Frontal cortex (tissue), 4 donors: ENCODE results near the gene LAPTM5. TPM values are rescaled to one million over a fixed set of nuclear protein-coding genes. Genes with fewer than 3 reads are reported as not detected.

Experiments
- DNase-seq, 2 donors: peaks; one replicate each; pipeline ENCODE4 v3.0.0; 2012; ENCODE audit warnings: low spot score in 2 of 2
- FAIRE-seq: peaks from 2 replicates; lab custom pipeline; 2012; peaks lifted over from hg19 to GRCh38; lab: Jason Lieb, UNC
- total RNA-seq: library from RNA; depleted of rRNA; stranded (reverse); fragments of >200 nt; gene quantifications from one replicate; pipeline ENCODE4 v1.2.3, GENCODE V29; 2014
- donor health status: control.
- donor health status: control.
- donor health status: control.

LAPTM5 gene
- total RNA-seq, 1 donor from 2014 or later = 3.7 TPM

DNA sequence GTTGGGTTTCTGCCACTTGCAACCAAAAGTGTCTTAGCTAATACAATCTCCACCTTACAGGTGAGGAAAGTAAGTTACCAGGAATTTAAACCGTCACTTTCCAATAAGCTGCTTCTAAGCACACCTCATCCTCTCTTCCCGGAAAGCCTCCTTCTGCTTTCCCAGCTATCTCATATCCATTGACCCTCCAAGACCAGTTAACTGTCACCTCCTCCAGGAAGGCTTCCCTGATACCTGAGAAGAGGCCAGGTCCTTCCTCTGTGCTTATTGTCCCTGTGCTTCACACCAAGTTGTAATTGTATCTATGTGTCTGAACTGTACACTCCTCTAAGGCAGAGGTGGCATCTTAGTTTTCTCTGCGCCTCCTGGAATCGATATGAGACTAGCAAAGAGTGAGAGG, 23.0 kb downstream of the LAPTM5 start:
- FAIRE-seq = no peak

DNA sequence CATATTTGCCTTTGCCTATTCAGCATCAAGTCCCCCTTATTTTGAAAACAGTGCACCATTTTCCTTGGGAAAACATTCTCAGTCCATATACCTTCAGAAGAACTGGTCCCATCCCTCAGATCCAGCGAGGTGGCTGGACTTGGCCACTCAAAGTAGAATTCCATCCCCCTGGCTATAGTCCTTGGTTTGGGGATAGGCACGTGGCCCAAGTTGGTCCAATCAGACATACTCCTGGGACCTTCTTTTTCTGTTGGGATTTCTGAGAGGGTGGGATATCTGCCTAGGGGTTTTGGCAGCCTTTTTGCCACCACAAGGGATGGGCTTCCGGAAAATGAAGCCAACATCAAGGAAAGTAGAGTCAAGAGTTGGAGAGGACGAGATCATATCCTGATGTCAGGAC, 23.5 kb downstream of the LAPTM5 start:
- DNase-seq (no peak), FAIRE-seq (no peak)

More for the DNA sequence above, 23.0 kb downstream of the LAPTM5 start:
- DNase-seq = no peak

DNA sequence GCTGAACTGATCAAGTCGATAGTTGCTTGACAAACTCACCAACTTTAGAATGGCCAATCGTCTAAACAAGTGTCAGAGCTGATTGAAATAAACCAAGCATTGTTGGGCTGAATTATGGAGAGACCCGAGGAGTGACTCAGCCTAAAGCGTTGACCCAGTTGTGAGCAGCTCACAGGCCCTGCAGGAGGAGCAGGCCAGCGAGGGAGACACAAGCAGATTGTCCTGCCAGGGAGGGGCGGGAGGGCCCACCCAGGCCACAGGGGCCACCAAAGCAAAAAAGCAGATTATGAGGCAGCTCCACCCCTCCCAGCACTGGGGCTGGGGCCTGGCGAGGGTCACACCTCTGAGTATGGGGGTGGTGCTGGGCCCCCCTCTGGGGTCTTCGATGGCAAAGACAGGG, 24.1 kb downstream of the LAPTM5 start:
- DNase-seq (peak in 1 of 2 donors; percentile 54), FAIRE-seq (no peak)

DNA sequence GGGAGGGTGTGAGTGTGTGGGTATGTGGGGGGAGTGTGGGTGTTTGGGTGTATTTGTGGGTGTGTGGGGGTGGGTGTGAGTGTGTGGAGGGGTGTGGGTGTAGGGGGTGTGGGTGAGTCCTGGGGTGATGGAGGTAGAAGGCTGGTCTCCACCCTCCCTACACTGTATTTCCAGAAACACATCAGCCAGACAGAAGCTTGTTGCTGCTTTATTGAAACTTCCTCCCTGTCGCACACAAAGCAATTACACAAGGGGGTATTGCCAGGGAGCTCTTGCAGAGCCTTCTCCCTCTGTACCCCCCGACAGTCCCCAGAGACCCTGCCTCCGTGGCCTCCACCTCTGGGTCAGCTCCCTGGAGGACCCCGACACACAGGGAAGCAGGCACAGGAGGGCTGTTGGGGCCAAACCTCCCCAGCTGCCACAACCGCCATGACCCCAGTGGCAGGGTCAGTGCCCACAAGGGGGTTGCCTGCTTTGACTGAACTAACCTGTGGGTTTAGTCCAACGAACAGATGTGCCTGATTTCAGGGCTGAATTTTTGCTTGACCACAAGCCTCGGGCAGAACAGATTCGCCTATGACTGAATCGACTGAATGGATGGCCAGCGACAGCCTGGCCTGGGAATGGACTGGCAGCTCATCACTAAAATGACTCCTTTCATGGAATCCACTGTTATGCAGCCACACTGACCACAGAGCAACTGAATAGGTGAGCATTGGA, 25.1 kb downstream of the LAPTM5 start:
- DNase-seq (peak in 1 of 2 donors; percentile 48), FAIRE-seq (no peak)

DNA sequence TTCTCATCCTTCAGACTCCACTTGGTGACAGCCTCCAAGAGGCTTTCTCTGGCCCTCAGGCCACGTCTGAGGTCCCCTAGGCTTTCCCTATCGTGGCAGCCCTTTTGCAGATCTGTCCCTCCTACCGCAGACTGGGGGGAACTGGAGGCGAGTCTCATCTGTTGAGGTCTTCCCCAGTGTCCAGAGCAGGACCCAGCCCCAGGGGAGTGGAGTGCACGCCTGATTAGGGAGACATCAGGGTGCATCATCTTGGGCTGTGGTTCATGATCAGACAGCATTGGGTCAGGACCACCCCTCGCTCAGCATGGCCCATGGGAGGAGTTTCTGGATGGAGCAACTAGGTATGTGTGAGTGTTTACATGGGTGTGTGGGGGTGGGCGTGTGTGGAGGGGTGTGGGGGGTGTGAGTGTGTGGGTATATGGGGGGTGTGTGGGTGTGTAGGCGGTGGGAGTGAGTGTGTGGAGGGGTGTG, 25.7 kb downstream of the LAPTM5 start:
- FAIRE-seq (no peak), DNase-seq (no peak)

DNA sequence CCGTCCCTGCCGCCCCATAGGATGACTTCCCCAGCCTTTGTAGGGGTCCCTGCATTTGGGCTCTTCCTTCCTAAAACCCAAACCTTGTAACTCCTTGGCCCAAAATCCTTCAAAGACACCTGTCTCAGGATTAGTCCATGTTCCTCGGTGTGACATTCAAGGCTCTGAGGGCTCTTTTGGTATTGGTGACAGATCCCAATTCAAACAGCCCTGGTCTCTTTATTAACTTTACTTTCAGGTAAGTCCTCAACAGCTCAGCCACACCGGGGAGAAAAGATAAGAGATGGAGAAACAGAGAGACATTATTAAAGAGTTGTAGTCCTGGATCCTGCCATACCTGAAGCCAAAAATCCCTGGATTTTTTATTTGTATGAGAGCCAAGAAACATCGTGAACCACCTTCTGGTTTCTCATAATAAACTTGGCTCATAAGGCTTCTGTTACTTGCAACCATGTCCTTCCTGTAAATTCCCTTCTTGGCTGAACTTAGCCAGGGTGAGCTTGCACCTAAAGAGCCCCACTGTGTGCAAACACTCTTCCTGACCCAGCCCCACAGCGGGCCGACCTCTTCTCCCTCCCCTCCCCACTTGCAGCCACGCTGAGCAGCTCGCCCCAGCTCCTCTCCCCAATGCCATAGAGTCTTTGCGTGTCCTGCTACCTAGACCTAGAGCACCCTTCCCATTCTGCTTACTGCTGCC, 26.3 kb downstream of the LAPTM5 start:
- no peak for FAIRE-seq
- DNase-seq = no peak

DNA sequence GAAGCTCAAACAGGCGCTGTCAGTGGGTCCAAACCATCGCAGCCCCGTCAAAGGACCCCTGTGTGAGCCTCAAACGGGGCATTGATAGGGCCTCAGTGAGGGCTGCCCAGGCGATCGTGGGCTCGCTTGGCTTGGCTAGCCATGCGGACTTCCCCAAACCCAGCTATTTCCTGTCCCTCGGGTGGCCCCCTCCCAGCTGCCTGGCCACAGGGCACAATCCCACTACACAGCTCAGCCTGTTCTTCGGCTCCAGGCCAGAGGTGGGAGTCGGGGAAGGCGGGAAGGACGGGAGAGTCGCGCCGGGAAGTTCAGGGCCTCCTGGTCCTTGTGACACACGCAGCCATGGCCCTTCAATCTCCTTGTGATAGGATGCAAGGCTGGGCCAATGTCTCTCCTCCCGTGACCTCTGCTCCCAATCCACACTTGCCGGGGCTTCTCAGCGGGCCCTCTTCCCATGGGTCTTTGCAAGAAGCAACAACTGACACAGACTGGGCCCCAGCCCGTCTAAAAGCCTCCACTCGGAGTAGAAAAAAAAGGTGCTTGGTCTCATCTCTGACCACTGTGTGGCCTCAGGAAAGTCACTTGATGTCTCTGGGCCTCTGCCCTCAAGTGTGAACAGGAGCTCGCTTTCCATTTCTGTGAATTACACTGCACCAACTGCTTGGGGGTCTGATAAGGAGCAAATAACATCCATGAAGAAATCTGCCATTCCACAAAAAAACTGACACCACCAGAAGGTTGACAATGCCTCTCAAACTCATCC, 27.0 kb downstream of the LAPTM5 start:
- DNase-seq (no peak), FAIRE-seq (no peak)

DNA sequence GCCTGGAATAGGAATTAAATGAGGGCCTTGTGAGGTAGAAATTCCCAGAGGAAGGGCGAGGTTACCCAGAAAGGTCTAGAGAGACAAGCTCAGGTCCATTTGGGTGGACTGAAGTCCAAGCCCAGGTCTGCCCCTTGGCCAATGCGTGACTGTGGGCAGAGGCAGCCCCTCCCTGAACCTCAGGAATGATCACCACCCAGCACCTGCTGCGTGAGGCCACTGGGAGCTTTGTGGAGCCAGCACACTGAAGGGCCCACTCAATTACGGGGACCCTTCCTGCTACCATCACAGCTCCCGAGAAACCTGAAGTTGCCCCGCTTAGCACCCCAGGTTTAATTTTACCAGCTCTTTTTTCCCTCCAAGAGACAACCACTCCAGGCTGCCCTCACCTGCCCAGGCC, 27.7 kb downstream of the LAPTM5 start:
- no peak for FAIRE-seq
- no peak for DNase-seq

DNA sequence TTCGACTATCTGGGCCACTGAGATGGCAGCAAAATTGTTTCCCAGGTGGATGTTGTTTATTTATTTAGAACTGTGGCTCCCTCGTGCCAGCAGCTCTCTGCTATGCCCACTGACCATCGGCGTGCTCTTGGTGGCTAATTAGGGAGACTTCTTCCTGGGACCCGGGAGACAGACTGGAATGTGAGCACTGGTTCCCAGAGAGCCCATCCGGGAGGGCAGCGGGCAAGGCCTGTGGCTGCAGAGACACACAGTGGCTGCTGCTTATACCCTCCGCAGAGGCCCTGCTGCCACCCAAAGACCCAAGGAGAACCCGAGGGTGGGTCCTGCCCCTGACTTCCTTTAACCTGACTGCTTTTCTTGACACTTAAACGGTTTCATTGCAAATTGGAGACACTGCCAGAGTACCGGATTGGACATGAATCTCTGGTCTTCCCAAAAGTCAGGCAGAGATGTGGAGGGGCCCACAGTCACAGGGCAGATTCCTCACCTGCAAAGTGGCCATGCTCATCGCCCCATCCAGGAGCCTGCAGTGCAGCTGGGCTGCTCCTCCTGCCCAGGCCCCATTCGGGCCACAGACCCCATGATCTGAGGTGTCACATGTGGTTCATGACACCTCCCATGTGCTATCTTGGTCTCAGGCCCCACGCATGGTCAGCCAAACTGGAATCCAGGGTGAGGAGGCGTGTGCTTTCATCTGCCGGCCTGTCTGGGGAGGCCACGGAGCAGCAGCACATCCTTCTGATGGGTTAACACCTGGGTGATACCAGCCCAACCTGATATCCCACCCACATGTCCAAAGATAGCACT, 28.5 kb downstream of the LAPTM5 start:
- no peak for DNase-seq
- no peak for FAIRE-seq

DNA sequence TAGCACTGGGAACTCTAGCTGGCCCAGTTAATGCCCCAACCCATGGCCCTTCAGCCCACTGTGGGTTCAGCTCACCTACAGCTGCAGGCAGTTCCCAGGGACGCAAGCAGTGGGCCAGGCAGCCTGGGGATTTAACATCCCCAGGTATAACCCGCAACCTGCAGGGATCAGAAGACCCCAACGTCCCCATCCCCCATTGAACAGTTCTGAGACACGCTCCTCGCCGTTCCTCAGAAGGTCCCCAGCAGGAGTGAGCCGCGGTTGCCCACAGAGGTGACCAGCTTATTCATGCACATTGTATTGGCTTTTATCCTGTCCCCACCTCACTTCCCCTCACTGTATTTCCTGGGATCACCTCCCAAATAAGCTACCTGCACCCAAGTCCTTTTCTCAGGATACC, 29.2 kb downstream of the LAPTM5 start:
- FAIRE-seq (no peak), DNase-seq (no peak)

DNA sequence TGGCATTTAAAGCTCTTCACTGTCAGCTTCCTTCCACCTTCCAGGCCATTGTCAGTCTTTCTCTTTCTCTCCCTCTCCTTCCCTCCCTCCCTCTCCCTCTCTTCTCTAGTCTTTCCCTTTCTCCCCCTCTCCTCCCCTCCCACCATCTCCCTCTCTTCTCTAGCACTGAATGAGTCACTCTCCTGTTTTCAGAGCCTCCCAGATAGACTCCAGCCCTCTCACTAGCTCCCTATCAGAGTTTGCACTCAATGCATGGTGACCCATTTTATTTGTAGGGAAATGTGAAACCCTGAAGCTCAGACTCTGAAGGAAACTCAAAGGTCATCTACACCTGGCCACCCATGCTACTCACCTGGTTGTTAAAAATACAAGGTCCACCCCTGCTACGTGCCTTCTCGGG, 29.8 kb downstream of the LAPTM5 start:
- no peak for DNase-seq
- no peak for FAIRE-seq

DNA sequence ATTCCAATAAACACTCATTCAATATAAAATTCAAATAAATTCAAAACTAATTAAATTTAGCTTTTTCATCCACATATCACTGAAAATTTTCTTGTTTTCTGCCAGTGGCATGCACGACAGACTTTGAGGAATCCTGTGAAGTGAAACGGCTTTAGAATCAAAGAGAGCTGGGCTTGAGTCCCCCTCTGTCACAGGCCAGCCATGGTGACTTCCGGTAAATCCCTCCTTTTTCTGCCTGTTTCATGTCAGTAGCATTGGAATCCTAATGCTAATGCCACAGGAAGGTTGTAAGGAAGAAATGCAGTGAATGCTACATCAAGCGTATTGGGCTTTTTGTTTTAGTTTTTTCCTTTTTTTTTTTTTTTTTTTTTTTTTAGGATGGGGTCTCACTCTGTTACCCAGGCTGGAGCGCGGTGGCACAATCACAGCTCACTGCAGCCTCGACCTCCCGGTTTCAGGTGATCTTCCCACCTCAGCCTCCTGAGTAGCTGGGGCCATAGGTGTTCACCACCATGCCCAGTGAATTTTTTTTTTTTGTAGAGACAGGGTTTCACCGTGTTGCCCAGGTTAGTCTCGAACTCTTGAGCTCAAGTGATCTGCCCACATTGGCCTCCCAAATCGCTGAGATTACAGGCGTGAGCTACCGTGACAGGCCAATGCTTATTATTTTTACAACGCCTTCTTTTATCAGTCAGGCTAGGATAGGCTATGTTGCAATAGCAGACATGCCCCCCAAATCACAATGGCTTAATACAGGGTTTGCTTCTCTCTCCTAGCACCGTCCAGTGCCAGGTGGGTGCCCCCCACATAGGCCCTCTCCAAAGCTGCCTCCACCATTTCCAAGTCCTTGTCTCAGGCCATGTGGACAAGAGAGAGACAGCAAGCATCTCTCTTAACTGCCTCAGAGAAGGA, 30.5 kb downstream of the LAPTM5 start:
- DNase-seq (no peak), FAIRE-seq (no peak)

DNA sequence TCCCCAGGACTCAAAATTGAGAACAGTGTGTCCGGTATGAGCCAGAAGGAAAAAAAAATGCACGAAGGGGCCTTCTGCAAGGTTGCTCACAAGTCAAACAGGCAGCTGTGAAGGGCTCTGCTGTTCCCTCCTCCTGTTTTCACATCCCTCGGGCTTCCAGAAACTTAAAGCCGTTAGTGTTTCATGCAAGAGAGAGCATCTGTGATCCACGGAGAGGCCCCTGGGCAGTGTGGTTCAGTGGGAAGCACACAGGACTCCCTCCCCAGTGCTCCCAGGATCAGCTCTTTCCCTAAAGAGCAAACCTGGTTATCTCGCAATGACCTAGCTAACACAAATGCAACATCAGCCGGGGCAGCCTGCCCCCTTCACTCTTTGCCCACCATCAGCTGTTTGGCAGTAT, 31.3 kb downstream of the LAPTM5 start:
- FAIRE-seq = no peak
- no peak for DNase-seq

DNA sequence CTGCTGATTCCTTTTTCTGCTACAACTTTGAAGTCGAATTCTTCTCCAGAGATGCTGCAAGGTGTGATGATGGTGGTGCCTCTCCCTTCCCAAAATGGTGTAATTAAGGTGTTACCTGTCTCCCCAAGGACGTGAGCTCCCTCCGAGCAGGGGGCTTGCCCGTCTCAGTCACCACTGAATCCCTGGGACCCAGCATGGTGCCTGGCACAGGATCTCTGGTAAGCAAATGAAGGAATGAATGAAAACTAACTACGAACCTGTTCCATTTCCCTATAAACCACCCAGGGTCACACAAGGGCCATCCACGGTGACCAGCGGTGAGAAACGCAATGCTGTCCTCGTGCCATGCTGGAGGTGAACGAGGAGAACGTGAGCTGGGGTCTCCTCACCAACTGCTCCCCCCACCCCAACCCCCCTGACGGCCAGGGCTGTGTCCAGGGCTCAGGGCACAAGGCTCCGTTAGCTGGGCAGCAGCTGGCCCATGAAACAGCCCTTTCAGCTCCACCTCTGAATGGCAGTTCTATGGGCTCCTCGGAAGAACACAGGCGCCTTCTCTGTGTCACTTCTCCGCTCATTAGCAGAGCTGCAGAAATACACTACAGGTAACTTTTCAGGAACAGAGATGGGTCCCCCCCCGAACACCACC, 32.0 kb downstream of the LAPTM5 start:
- DNase-seq = no peak
- FAIRE-seq = no peak

DNA sequence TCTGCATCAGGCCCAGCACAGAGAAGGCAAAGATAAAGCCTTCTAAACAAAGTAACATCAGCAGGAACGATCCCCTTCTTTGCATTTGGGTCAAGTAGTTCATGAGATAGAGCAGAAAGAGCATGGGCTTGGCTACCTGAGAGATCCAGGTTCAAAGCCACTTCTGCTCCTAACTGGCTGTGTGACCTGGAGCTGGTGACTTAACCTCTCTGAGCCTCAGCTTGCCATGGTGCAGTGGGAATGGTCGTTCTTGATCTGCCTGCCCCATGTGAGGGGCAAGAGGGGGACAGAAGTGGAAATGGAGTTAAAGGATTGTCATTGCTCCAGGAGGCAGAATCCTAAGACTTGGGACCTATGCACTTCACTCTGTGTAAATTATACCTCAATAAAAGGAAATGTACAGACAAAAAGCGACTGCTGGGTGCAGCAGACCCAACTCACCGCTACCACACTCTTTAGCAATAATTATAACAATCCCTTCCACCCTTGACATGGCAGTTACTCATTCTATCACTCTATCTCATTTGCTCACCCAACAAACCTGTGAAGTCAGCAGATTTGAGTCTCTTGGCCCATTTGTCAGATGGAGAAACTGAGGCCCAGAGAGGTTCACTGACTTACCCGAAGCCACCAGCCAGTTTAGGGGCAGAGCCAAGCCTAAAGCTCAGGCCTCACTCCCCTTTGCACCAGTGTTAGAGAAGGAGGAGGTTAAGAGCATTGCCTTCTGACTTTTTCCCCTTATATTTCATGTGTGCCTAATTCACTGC, 32.7 kb downstream of the LAPTM5 start:
- no peak for FAIRE-seq
- DNase-seq = no peak

DNA sequence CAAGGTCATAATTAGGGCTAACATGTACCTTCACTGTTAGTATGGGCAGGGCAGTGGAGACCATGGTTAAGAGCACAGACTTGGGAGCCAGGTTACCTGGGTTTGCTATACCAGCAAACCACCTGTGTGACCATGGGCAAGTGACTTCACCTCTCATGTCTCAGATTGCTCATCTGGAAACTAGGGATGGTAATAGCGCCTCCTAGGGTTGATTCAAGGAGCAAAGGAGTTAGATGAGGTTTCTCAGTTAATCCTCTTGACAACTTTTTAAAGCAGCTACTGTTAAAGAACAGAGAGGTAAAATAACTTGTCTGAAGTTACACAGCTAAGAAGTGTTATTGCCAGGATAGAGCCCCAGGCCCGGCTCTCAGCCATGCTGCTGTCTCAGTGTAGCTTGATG, 33.4 kb downstream of the LAPTM5 start:
- FAIRE-seq = no peak
- no peak for DNase-seq

DNA sequence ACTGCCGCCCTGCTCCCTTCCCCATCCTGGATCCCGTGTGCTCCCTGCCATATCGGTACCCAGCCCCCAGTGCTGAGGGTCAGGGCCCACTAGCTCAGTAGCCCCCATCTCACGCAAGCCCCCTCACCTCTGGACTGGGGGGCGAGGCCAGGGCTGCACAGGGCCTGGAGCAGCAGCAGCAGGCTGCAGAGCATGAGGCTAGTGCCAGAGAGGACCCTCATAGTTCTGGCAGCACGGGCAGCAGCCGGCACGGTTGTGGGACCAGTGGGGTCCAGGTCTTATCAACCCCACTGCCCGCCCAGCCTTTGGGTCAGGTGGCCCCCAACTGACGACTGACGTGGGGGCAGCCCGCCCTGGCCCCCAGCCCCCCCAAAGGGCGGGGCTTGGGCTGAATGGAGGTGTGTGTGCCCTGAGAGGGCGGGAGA, 34.2 kb downstream of the LAPTM5 start, which contains the start of gene MATN1:
Gene MATN1 (minus strand): TSS at position 255 of the 425 bp plus-strand sequence. CDS start 34 bp downstream, at position 221.
- FAIRE-seq (no peak), DNase-seq (no peak)
